ENCODE results near the gene EIF4H.
"Not testable (repeated sequence)": the region's sequence is repeated elsewhere in the genome, so short reads cannot be mapped to it uniquely, and the experiment has no call there.

EIF4H gene

GRCh38 chr7:74224907-74225306 is 50.8 kb downstream of the EIF4H start:
- DNase-seq (ENCODE audit: low spot score) = not testable (repeated sequence)

DNA sequence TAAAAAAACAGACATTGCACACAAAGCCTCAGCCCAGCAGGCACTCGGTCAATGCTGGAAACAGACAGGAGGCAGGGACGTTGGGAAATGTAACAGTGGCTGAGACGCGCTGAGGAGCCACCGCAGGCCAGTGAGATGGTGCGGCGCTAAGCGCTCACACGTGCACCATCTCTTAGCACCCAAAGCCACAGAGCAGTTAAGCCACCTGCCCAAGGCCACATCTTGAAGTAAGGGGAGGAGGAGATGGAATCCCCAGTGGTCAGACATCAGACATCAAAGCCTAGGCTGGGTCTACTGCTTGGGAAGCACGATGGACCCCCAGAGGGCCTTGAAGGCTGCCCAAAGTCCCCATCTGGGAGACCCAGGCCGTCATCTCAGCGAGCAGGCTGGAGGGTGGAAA is 51.2 kb downstream of the EIF4H start:
- no peak for DNase-seq (ENCODE audit: low spot score)

- DNase-seq (ENCODE audit: low spot score) = peak; percentile 31
These were observed 52.5 kb downstream of the EIF4H start for GRCh38 chr7:74226633-74227032.

GRCh38 chr7:74228951-74229900 is 55.1 kb downstream of the EIF4H start:
- DNase-seq (ENCODE audit: low spot score) = no peak

GRCh38 chr7:74230446-74231231 is 56.5 kb downstream of the EIF4H start:
- no peak for DNase-seq (ENCODE audit: low spot score)

DNA sequence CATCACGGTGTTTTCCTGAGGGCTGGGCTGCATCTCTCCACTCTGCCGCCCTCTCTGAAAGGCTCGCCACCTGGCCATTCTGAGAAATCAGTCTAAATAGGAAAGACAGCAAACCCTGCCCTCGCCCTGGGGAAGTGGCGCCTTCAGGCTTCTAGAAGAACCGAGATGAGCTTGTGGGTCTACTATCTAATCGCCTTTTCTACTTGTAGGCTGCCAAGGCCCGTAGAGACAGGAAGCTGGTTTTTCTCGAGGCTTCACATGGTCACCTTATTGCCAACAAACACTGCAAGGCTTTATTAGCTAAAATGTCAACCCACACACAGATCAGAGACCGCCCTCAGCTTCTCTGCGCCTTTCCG is 57.1 kb downstream of the EIF4H start:
- DNase-seq (ENCODE audit: low spot score) = no peak

DNA sequence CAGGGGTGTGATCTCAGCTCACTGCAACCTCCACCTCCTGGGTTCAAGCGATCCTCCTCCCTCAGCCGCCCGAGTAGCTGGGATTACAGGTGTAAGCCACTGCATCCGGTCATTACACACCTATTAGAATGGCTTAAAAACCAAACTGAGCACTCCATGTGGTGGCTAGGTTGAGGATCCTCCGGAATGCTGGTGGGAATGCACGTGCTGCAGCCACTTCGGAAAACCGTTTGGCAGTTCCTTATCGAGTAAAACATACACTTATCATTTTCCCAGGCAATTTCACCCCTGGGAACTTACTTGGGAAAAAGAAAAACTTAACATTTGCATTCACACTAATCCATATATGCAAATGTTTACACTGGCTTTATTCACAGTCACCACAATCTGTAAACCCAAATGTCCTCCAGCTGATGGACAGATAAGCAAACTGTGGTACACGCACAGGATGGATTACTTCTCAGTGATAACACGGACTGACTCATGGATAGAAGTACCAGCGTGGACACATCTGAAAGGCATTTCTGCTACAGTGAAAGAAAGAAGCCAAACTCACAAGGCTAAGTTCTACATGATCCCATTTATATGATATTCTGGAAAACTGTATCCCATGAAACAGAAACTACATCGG is 59.6 kb downstream of the EIF4H start:
- no peak for DNase-seq (ENCODE audit: low spot score)

- no peak for DNase-seq (ENCODE audit: low spot score)
These were observed 61.5 kb downstream of the EIF4H start for GRCh38 chr7:74235518-74236268.

DNA sequence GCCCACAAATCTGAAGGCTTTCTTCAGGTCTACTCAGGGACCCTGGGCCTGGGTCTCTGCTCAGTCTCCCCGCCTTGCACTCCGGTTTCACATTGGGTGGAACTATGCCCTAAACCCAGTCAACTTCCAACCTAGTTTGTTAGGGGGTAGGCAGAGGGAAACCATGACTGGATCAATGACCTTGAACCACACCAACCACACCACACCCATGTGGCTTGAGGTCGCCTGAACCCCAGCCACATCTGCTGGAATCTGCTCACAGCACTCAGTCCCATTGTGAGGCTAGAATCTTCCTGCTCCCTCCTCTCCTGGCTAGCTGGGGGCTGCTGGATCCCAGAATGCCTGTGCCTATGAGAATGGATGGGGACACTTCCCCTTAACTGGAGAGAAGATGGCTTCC is 62.1 kb downstream of the EIF4H start:
- DNase-seq (ENCODE audit: low spot score) = no peak

- no peak for DNase-seq (ENCODE audit: low spot score)
These were observed 66.3 kb downstream of the EIF4H start for GRCh38 chr7:74240482-74240881.

GRCh38 chr7:74242122-74242443 is 67.9 kb downstream of the EIF4H start:
- DNase-seq (ENCODE audit: low spot score) = no peak

GRCh38 chr7:74246497-74246896 is 72.3 kb downstream of the EIF4H start:
- no peak for DNase-seq (ENCODE audit: low spot score)
